GM06990 (cell line): ENCODE results near the gene DNAH7.

Experiments
- DNase-seq: peaks from one replicate; pipeline ENCODE4 v3.0.0-alpha.2; 2011; ENCODE audit not compliant: insufficient read length; ENCODE audit errors: extremely low read depth
- H3K27me3 ChIP-seq: replicated peaks from 2 replicates; pipeline ENCODE4 v1.6.0; 2011; ENCODE audit warnings: low read length; ENCODE audit not compliant: control insufficient read depth, insufficient read depth
- H3K36me3 ChIP-seq: 2 replicates; pipeline ENCODE4 v1.5.1; 2011; ENCODE audit warnings: low read length; ENCODE audit not compliant: control insufficient read depth, insufficient read depth
- H3K4me3 ChIP-seq: replicated peaks from 2 replicates; pipeline ENCODE4 v1.5.1; 2011; ENCODE audit warnings: low read depth, mild to moderate bottlenecking, control low read depth, low read length
- CTCF ChIP-seq: IDR thresholded peaks from 2 replicates; pipeline ENCODE4 v1.5.1; 2011; ENCODE audit warnings: low read length, control low read depth, mild to moderate bottlenecking, inconsistent platforms; ENCODE audit not compliant: insufficient read depth, poor library complexity, severe bottlenecking

Gene DNAH7

GRCh38 chr2:195898505-195899191 lies 170.0 kb downstream of the DNAH7 start:
- TF ChIP-seq CTCF = no peak
- no peaks in the 10 kb centered on the region for H3K36me3 ChIP-seq
- H3K27me3 ChIP-seq = no peaks in the 10 kb centered on the region
- no peak overlapping the region for H3K4me3 ChIP-seq
- no peak for DNase-seq

DNA sequence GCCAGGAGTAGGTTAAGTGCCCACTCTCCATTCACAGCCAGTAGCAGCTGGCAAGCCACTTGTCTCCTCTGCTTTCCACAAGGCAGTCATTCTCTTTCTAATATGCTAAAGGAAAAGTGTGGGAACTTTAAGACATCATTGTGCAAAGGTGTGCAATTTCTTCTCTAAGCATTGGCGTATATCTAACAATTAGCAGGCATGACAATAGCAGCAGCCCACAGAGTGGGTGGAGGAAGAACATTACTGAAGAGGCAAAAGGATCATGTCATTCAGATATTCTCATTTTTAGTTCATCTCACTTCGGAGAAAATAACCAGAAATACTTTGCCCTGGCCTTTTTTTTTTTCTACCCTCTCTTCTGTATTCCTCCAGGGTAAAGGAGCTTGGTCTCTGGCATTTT lies 177.6 kb downstream of the DNAH7 start:
- no peak for DNase-seq
- no peaks in the 10 kb centered on the region for H3K36me3 ChIP-seq
- no peak for TF ChIP-seq CTCF

GRCh38 chr2:195879153-195879552 lies 189.5 kb downstream of the DNAH7 start:
- DNase-seq = no peak
- Histone ChIP-seq H3K27me3 (no peaks in the 10 kb centered on the region), H3K36me3 (no peaks in the 10 kb centered on the region), H3K4me3 (no peak overlapping the region)
- TF ChIP-seq CTCF = no peak

More for the DNA sequence above, 177.6 kb downstream of the DNAH7 start:
- H3K4me3 ChIP-seq = no peak overlapping the region
- H3K27me3 ChIP-seq = no peaks in the 10 kb centered on the region

GRCh38 chr2:195871326-195871725 lies 197.3 kb downstream of the DNAH7 start:
- Histone ChIP-seq H3K36me3 (no peaks in the 10 kb centered on the region), H3K4me3 (no peak overlapping the region), H3K27me3 (no peaks in the 10 kb centered on the region)
- no peak for TF ChIP-seq CTCF
- DNase-seq = no peak

GRCh38 chr2:195864316-195864715 lies 204.3 kb downstream of the DNAH7 start:
- Histone ChIP-seq H3K36me3 (no peaks in the 10 kb centered on the region), H3K4me3 (no peak overlapping the region), H3K27me3 (no peaks in the 10 kb centered on the region)
- no peak for DNase-seq
- no peak for TF ChIP-seq CTCF

GRCh38 chr2:195863564-195863963 lies 205.1 kb downstream of the DNAH7 start:
- DNase-seq = no peak
- no peak overlapping the region for H3K4me3 ChIP-seq
- no peak for TF ChIP-seq CTCF
- H3K36me3 ChIP-seq = no peaks in the 10 kb centered on the region
- no peaks in the 10 kb centered on the region for H3K27me3 ChIP-seq
